Activated CD4-positive, alpha-beta memory T cell treated with anti-CD3 and anti-CD28 coated beads for 36 hours (primary cell): ENCODE results near the gene SRRM3. TPM values are rescaled to one million over a fixed set of nuclear protein-coding genes. Genes with fewer than 3 reads are reported as not detected.
A peak's percentile ranks its signal among the peaks of the same experiment; 100 is the strongest.
"Not testable (repeated sequence)": the region's sequence is repeated elsewhere in the genome, so short reads cannot be mapped to it uniquely, and the experiment has no call there.

Experiments used
- CTCF ChIA-PET: fragments of 350-600 bp; sonication (Branson Sonifier 250); formaldehyde crosslinking; loops from one replicate; lab custom pipeline; 2021; ENCODE audit warnings: antibody characterized with exemption, inconsistent platforms; lab: Charles Lee
- POLR2A ChIA-PET: fragments of 350-600 bp; sonication (Branson Sonifier 250); formaldehyde crosslinking; loops from one replicate; lab custom pipeline; 2021; ENCODE audit warnings: antibody characterized with exemption; lab: Charles Lee
- DNase-seq: peaks from one replicate; pipeline ENCODE4 v3.0.0-alpha.2; 2020
- H3K27ac Mint-ChIP-seq: one replicate; pipeline ENCODE4 v1.8.0; 2021; ENCODE audit warnings: mixed read lengths
- H3K27me3 Mint-ChIP-seq: one replicate; pipeline ENCODE4 v1.8.0; 2021; ENCODE audit warnings: mixed read lengths
- H3K36me3 Mint-ChIP-seq: one replicate; pipeline ENCODE4 v1.8.0; 2021; ENCODE audit warnings: mixed read lengths
- H3K4me1 Mint-ChIP-seq: one replicate; pipeline ENCODE4 v1.8.0; 2021; ENCODE audit warnings: low read depth, mixed read lengths
- H3K4me3 Mint-ChIP-seq: one replicate; pipeline ENCODE4 v1.8.0; 2021; ENCODE audit warnings: mild to moderate bottlenecking, mixed read lengths
- H3K9me3 Mint-ChIP-seq: one replicate; pipeline ENCODE4 v1.8.0; 2021; ENCODE audit warnings: mixed read lengths
- intact Hi-C: fragments of 100-400 bp; cut with micrococcal nuclease; formaldehyde crosslinking; loops from one replicate; pipeline ENCODE4 v1.15.1; 2023
- total RNA-seq, 2 experiments: library from RNA; stranded (reverse); gene quantifications; one replicate each; pipeline ENCODE4 v1.2.3, GENCODE V29; 2021

Gene SRRM3
- total RNA-seq, 2 experiments from 2014 or later = not detected

DNA sequence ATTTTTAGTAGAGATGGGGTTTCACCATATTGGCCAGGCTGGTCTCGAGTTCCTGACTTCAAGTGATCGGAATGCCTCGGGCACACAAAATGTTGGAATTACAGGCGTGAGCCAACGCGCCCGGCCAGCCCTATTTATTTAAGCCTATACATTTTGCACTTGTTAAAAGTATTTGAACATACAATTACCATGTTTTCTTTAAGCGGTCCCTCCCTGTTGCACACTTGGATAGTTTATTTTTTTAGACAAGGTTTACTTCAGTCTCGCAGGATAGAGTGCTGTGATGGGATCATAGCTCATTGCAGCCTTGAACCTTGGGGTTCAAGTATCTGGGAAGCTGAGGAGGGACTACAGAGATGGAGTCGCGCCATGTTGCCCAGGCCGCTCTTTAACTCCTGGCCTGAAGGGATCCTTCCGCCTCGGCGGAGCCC, 35.7 kb upstream of the SRRM3 start:
- intact Hi-C loops = loop anchor here (5.0 kb wide), 1 partner anchor 119 kb away; the partner anchor contains the start of genes MDH2 and STYXL1
- H3K4me1 Mint-ChIP-seq = peaks cover 6% of the 10 kb centered on the region
- no peaks in the 10 kb centered on the region for H3K27me3 Mint-ChIP-seq
- CTCF ChIA-PET = interaction anchor here (0.7 to 2.5 kb wide), 7 partner anchors 11 to 193 kb away, joined by 3 to 14 read pairs (median 4); partner anchors contain the start of genes MDH2, STYXL1 and YWHAG
- peak overlapping the region; percentile 73 for H3K27ac Mint-ChIP-seq
- H3K36me3 Mint-ChIP-seq = no peaks in the 10 kb centered on the region
- POLR2A ChIA-PET = interaction anchor here (1.0 to 1.7 kb wide), 3 partner anchors 12 to 152 kb away, joined by 3 to 6 read pairs (median 3); no protein-coding TSS in a partner anchor
- H3K4me3 Mint-ChIP-seq = peak overlapping the region; percentile 82
- H3K9me3 Mint-ChIP-seq = no peaks in the 10 kb centered on the region
- no peak for DNase-seq

DNA sequence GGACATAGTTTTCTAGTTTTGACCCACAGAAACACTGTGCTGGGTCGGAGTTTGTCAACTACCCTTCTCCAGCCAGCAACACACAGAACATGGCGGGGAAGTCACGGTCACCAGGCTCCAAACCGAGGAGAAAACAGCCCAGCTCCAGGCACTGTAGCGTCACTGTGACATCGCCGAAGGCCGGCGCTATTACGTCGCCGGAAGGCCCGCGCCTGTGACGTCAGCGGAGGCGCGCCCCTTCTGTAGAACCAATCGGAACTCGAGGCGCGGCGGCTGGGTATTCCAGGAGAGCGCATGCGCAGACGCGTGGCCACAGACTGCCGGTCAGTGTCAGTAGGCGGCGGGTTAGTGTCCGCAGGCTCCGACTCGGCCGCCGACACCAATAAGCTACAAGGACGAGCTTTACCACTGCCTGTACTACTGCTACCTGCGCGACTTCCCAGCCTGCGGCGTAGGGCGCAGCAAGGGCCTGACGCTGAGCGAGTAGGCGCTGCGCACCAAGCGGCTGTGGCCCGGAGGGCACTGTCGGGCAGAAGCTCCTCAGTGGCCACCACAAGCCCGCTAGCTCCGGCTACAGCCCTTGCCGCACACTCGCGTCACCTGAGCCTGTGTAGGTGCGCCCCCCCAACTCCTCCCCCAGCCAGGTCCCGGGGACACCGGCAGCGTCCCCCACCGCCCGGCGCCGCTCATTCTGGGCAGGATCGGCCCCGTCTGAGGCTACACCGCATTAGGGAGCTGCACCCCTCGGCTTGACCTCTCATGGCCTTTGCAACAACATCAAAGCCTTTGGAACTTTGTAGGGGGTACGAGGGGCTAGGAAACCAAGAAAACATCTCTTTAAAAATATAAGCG, 35.1 kb upstream of the SRRM3 start:
- Mint-ChIP-seq H3K9me3 (no peaks in the 10 kb centered on the region), H3K27ac (peak overlapping the region; percentile 73), H3K4me3 (peak overlapping the region; percentile 82), H3K4me1 (peaks cover 6% of the 10 kb centered on the region), H3K27me3 (no peaks in the 10 kb centered on the region), H3K36me3 (no peaks in the 10 kb centered on the region)
- intact Hi-C loops = loop anchor here (5.0 kb wide), 1 partner anchor 119 kb away; the partner anchor contains the start of genes MDH2 and STYXL1
- peak; percentile 95 for DNase-seq
- ChIA-PET POLR2A (interaction anchor here (0.6 to 1.7 kb wide), 5 partner anchors 12 to 300 kb away, joined by 3 to 6 read pairs (median 4); partner anchors contain the start of genes MDH2 and STYXL1), CTCF (interaction anchor here (0.5 to 2.5 kb wide), 10 partner anchors 11 to 193 kb away, joined by 3 to 14 read pairs (median 4); partner anchors contain the start of genes MDH2, STYXL1 and YWHAG)

DNA sequence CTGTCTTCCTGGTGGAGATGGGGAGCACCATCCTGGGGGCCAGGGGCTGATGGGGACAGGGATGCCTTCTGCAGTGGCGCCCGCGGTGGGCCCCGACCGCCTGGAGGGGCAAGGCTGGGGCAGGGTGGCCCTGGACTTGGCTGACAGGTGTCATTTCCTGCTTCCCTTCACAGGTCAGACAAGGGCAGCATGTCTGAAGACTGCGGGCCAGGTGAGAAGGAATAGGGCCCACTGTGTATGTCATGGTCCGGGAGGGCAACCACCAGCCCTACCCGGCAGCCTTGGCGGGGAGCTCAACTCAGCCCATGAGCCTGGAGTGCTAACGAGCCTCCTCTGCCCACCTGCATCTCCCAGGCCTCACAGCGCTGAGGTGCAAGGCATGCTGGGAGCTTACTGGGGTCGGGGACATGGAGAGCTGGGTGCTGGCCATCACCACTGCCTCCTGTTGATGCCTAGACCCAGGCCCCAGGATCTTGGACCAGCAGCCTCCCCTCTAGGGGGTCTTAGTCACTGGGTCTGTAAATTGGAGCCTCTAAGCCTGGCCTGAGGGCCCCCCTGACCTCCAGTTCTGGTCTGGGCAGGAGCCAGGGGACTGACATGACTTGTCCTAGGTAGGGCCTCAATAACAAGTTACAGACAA, 28.0 kb upstream of the SRRM3 start:
- ChIA-PET POLR2A (no interaction called here), CTCF (interaction anchor here (1.0 to 1.4 kb wide), 2 partner anchors 140 to 144 kb away, joined by 3 to 4 read pairs; no protein-coding TSS in a partner anchor)
- H3K36me3 Mint-ChIP-seq = no peaks in the 10 kb centered on the region
- DNase-seq = no peak
- H3K9me3 Mint-ChIP-seq = no peaks in the 10 kb centered on the region
- H3K4me3 Mint-ChIP-seq = no peak overlapping the region
- peaks cover 2% of the 10 kb centered on the region for H3K4me1 Mint-ChIP-seq
- intact Hi-C loops = no loop called here
- no peak overlapping the region for H3K27ac Mint-ChIP-seq
- H3K27me3 Mint-ChIP-seq = peaks cover 1% of the 10 kb centered on the region

DNA sequence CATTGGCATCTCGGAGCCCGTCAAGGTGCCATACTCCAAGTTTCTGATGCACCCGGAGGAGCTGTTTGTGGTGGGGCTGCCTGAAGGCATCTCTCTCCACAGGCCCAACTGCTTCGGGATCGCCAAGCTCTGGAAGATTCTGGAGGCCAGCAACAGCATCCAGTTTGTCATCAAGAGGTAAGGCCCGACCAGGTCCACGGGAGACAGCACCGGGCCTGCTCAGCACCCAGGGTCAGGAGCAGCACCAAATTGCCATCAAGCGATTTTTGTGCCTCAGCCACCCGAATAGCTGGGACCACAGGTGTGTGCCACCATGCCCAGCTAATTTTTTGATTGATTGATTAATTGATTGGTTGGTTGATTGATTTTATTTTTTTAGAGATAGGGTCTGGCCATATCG, 24.7 kb upstream of the SRRM3 start:
- CTCF ChIA-PET = interaction anchor here (0.6 to 4.6 kb wide), 9 partner anchors 10 to 137 kb away, joined by 3 to 152 read pairs (median 4); no protein-coding TSS in a partner anchor
- DNase-seq, H3K4me1 Mint-ChIP-seq, H3K4me3 Mint-ChIP-seq, POLR2A ChIA-PET, H3K27me3 Mint-ChIP-seq, H3K27ac Mint-ChIP-seq, intact Hi-C loops, H3K9me3 Mint-ChIP-seq, H3K36me3 Mint-ChIP-seq: not testable (repeated sequence)

DNA sequence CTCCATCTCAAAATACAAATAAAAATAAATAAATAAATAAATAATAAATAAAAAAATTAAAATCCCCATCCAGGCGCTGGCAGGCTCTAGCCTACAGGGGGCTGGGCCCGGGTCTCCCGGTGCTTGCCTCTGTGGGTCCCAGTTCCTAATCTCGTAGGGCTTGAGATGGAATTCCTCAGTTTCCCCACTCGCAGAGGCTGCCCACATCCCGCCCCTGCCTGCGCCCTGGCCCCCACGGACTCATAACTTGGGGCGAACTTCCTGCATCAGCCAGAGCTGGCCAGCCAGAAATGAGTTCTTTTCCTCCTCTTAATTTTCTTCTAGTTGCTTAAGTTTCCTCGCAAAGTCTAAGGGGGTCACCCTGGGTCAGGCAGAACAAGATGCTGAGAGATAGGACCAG, 22.0 kb upstream of the SRRM3 start:
- no peak for DNase-seq
- ChIA-PET CTCF (interaction anchor here (1.4 to 4.6 kb wide), 5 partner anchors 9 to 180 kb away, joined by 4 to 152 read pairs (median 10); partner anchors contain the start of gene YWHAG), POLR2A (no interaction called here)
- Mint-ChIP-seq H3K27me3 (peaks cover 1% of the 10 kb centered on the region), H3K9me3 (no peaks in the 10 kb centered on the region), H3K4me1 (no peaks in the 10 kb centered on the region), H3K36me3 (no peaks in the 10 kb centered on the region), H3K27ac (no peak overlapping the region), H3K4me3 (no peak overlapping the region)
- intact Hi-C loops = loop anchor here (2.0 kb wide), 2 partner anchors 13 to 111 kb away; no protein-coding TSS in a partner anchor

DNA sequence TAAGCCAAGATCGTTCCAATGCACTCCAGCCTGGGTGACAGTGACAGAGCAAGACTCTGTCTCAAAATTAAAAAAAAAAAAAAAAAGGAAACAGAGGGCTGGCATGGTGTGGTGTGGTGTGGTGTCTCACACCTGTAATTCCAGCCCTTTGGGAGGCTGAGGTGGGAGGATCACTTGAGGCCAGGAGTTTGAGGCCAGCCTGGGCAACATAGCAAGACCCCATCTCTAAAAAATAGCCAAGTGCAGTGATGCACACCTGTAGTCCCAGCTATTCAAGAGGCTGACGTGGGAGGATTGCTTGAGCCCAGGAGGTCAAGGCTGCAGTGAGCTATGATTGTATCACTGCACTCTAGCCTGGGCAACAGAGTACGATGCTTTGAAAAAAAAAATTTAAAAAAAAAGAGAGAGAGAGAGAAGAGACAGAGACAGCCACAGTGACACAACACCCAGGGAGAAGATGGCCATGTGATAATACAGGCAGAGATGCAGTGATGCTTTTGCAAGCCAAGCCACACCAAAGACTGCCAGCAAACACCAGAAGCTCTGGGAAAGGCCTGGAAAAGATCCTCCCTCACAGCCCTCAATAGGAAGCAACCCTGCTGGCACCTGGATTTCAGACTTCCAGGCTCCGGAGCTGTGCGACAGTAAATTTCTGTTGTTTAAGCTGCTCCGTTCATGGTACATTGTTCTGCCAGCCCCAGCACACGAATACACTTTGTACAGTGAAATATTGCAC, 19.3 kb upstream of the SRRM3 start:
- CTCF ChIA-PET = interaction anchor here (0.6 to 1.0 kb wide), 4 partner anchors 81 to 132 kb away, joined by 3 to 5 read pairs (median 4); no protein-coding TSS in a partner anchor
- POLR2A ChIA-PET = no interaction called here
- Mint-ChIP-seq H3K36me3 (no peaks in the 10 kb centered on the region), H3K9me3 (no peaks in the 10 kb centered on the region), H3K4me1 (no peaks in the 10 kb centered on the region), H3K4me3 (no peak overlapping the region), H3K27ac (no peak overlapping the region), H3K27me3 (peaks cover 1% of the 10 kb centered on the region)
- intact Hi-C loops = no loop called here
- DNase-seq = no peak

DNA sequence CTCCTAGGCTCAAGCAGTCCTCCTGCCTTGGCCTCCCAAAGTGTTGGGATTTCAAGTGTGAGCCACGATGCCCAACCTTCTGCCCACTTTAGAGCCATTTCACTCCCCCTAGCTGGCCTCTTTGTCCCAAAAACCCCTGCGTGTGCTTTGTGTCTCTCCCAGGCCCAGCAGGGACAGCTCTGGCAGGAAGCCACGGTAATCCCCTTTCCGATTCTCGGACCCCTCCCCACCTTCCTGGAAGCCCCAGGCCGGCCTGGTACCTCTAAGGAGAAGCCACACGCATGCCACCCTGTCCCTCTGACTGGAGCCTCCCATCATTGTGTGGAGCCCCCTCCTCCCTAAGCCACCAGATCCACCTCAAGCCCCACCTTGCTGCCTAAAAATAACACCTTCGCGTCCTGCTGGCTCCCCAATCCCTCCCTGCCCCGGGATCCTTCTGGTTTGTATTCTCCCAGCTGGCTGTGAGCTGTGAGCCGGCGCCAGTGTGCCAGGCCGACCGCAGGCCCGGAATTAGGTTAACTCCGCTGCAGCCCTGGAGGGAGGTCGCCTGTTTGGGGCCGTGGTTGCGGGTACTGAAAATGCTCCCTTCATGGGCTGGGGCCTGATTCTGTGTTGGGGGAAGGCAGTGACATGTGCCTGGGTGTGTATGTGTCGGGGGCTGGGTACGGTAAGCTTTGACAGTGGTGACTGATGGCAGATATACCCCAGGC, 16.4 kb upstream of the SRRM3 start:
- Mint-ChIP-seq H3K27ac (no peak overlapping the region), H3K4me3 (no peak overlapping the region), H3K27me3 (no peaks in the 10 kb centered on the region), H3K4me1 (no peaks in the 10 kb centered on the region), H3K36me3 (no peaks in the 10 kb centered on the region), H3K9me3 (no peaks in the 10 kb centered on the region)
- ChIA-PET CTCF (interaction anchor here (0.7 kb wide), 1 partner anchor 17 kb away, joined by 3 read pairs; no protein-coding TSS in a partner anchor), POLR2A (no interaction called here)
- DNase-seq = no peak
- intact Hi-C loops = no loop called here

DNA sequence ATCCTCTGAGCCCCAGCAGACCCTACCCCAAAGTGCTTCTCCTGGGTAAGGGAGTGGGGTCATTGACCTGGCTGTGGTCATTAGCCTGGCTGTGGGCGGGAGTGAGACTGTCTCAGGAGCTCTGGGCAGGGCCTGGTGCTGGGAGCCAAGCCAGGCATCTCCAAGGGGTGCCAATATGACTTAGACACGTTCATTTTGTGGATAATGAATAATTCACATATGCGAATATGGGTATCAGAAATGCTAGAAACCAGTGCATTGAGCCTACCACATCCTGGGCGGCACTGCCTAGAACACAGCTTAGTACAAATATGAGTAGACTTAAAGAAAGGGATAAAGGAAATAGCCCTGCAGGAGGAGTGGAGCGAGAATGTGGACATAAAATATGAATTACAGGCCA, 14.4 kb upstream of the SRRM3 start:
- H3K27ac Mint-ChIP-seq = no peak overlapping the region
- no peaks in the 10 kb centered on the region for H3K36me3 Mint-ChIP-seq
- H3K4me3 Mint-ChIP-seq = no peak overlapping the region
- H3K4me1 Mint-ChIP-seq = no peaks in the 10 kb centered on the region
- CTCF ChIA-PET = interaction anchor here (1.4 kb wide), 1 partner anchor 15 kb away, joined by 3 read pairs; the partner anchor contains the start of gene SRRM3
- no peak for DNase-seq
- POLR2A ChIA-PET = no interaction called here
- H3K27me3 Mint-ChIP-seq = no peaks in the 10 kb centered on the region
- intact Hi-C loops = no loop called here
- H3K9me3 Mint-ChIP-seq = no peaks in the 10 kb centered on the region

DNA sequence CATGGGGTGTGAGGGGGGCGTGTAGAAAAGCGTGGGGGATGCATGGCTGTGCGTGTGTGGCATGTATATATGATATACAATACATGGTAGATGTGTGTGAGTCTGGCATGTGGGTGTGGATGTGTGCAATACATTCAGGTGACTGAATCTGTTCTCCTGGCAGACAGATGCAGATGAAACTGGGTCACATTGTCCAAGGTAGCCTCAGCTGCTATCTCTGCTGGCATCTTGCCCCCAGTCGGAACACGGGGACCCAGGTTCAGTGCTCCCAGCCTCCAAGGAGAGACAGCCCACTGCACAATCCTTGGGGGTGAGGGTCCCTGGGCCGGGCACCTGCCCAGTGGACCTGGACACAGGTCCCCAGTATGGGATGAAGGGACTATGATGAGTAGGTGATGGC, 12.4 kb upstream of the SRRM3 start:
- H3K36me3 Mint-ChIP-seq = no peaks in the 10 kb centered on the region
- ChIA-PET CTCF (interaction anchor here (2.0 kb wide), 1 partner anchor 10 kb away, joined by 9 read pairs; no protein-coding TSS in a partner anchor), POLR2A (no interaction called here)
- peaks cover 3% of the 10 kb centered on the region for H3K27me3 Mint-ChIP-seq
- no peaks in the 10 kb centered on the region for H3K9me3 Mint-ChIP-seq
- H3K4me1 Mint-ChIP-seq = no peaks in the 10 kb centered on the region
- no peak overlapping the region for H3K27ac Mint-ChIP-seq
- DNase-seq = no peak
- no peak overlapping the region for H3K4me3 Mint-ChIP-seq
- intact Hi-C loops = no loop called here

DNA sequence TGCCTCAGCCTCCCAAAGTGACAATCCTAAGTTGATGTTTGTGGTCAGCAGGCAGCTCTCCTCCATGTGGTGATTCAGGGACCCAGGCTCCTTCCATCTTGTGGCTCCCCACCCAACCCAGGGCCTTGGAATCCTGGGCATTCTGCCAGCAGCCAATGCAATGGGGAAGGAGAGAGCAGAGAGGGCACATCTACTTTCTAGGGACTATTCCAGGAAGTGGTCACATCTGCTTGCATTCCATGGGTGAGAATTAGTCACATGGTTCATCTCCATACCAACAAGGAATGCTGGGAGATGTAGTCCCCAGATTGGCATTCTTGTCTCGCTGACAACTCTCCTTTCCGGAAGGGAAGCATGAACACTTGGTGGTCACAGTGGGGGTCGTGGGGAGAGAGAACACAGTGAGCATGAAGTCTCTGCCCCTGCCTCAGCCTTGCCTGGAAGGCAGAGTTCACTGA, 9.9 kb upstream of the SRRM3 start:
- POLR2A ChIA-PET = no interaction called here
- intact Hi-C loops = loop anchor here (2.0 kb wide), 1 partner anchor 13 kb away; no protein-coding TSS in a partner anchor
- H3K36me3 Mint-ChIP-seq = no peaks in the 10 kb centered on the region
- H3K27me3 Mint-ChIP-seq = peaks cover 3% of the 10 kb centered on the region
- CTCF ChIA-PET = interaction anchor here (0.9 kb wide), 1 partner anchor 100 kb away, joined by 3 read pairs; no protein-coding TSS in a partner anchor
- DNase-seq = no peak
- no peak overlapping the region for H3K4me3 Mint-ChIP-seq
- no peaks in the 10 kb centered on the region for H3K9me3 Mint-ChIP-seq
- H3K27ac Mint-ChIP-seq = no peak overlapping the region
- no peaks in the 10 kb centered on the region for H3K4me1 Mint-ChIP-seq
